Panc1 (cell line): Measurements from ENCODE around the gene TES.

ENCODE experiments used
- POLR2AphosphoS5 ChIP-seq: IDR thresholded peaks from 2 replicates; pipeline ENCODE4 v1.6.1; 2012; ENCODE audit warnings: mild to moderate bottlenecking, low read depth, low read length, moderate library complexity
- TF ChIP-seq, protein P1 (sequence below), 2 experiments: IDR thresholded peaks; 2 replicates each; pipeline ENCODE4 v1.6.1; 2011 to 2012; ENCODE audit warnings: low read depth in 2 of 2, control low read depth in 1 of 2, low read length in 1 of 2, mild to moderate bottlenecking in 1 of 2, moderate library complexity in 1 of 2; ENCODE audit not compliant: insufficient read depth in 1 of 2

GRCh38 chr7:116172353-116172752 is 38.0 kb upstream of the TES start:
- TF ChIP-seq, protein P1, sequence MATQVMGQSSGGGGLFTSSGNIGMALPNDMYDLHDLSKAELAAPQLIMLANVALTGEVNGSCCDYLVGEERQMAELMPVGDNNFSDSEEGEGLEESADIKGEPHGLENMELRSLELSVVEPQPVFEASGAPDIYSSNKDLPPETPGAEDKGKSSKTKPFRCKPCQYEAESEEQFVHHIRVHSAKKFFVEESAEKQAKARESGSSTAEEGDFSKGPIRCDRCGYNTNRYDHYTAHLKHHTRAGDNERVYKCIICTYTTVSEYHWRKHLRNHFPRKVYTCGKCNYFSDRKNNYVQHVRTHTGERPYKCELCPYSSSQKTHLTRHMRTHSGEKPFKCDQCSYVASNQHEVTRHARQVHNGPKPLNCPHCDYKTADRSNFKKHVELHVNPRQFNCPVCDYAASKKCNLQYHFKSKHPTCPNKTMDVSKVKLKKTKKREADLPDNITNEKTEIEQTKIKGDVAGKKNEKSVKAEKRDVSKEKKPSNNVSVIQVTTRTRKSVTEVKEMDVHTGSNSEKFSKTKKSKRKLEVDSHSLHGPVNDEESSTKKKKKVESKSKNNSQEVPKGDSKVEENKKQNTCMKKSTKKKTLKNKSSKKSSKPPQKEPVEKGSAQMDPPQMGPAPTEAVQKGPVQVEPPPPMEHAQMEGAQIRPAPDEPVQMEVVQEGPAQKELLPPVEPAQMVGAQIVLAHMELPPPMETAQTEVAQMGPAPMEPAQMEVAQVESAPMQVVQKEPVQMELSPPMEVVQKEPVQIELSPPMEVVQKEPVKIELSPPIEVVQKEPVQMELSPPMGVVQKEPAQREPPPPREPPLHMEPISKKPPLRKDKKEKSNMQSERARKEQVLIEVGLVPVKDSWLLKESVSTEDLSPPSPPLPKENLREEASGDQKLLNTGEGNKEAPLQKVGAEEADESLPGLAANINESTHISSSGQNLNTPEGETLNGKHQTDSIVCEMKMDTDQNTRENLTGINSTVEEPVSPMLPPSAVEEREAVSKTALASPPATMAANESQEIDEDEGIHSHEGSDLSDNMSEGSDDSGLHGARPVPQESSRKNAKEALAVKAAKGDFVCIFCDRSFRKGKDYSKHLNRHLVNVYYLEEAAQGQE (IDR thresholded peaks at IDR 0.05; ENCODE audit: insufficient read depth in 1 of 2, low read depth in 2 of 2, low read length in 1 of 2), result no peak
- no peak for TF ChIP-seq POLR2AphosphoS5
